Ovary (tissue), 9 donors: ENCODE measurements around the gene TGFBR1. TPM values are rescaled to one million over a fixed set of nuclear protein-coding genes. Genes with fewer than 3 reads are reported as not detected.
"Not testable (repeated sequence)": the region's sequence is repeated elsewhere in the genome, so short reads cannot be mapped to it uniquely, and the experiment has no call there.

Source experiments
- DNase-seq, 5 donors: peaks; one replicate each; pipeline ENCODE4 v3.0.0-alpha.2; 2019 to 2020
- H3K27ac ChIP-seq, 2 donors: fragments of 200-600 bp; one replicate each; pipeline versions ENCODE4 v1.5.1 to v1.8.0; 2019 to 2022
- H3K27me3 ChIP-seq: fragments of 200-600 bp; one replicate; pipeline ENCODE4 v1.8.0; 2022
- H3K36me3 ChIP-seq: fragments of 200-600 bp; sonication (generic); one replicate; pipeline ENCODE4 v1.5.1; 2019
- H3K4me1 ChIP-seq: one replicate; pipeline ENCODE4 v1.8.1; 2013; ENCODE audit warnings: mild to moderate bottlenecking, moderate library complexity; ENCODE audit not compliant: insufficient read depth
- H3K4me3 ChIP-seq: fragments of 200-600 bp; sonication (generic); one replicate; pipeline ENCODE4 v1.5.1; 2017
- H3K9me3 ChIP-seq, 2 donors: fragments of 200-600 bp in 1 of 2; sonication (generic) in 1 of 2; one replicate each; pipeline versions ENCODE4 v1.5.1 to v1.8.1; 2013 to 2019; ENCODE audit warnings: mild to moderate bottlenecking in 1 of 2, moderate library complexity in 1 of 2
- CTCF ChIP-seq, 3 donors: fragments of 450-650 bp in 2 of 3; fragments of 200-600 bp in 1 of 3; IDR thresholded peaks; one replicate each; pipeline versions ENCODE4 v1.5.1 to v1.8.0; 2016 to 2022; ENCODE audit warnings: antibody characterized with exemption in 3 of 3, mild to moderate bottlenecking in 1 of 3
- EP300 ChIP-seq: sonication (generic); formaldehyde crosslinking; IDR thresholded peaks from one replicate; pipeline ENCODE4 v1.6.1; 2017; ENCODE audit warnings: antibody characterized with exemption
- POLR2A ChIP-seq: fragments of 450-650 bp; IDR thresholded peaks from one replicate; pipeline ENCODE4 v1.6.1; 2017; ENCODE audit warnings: antibody characterized with exemption, mild to moderate bottlenecking, moderate library complexity
- WGBS, 3 donors: extraction: QIAGEN DNeasy Blood & Tissue Kit in 1 of 3; methylation state at CpG; one replicate each; pipeline versions ENCODE4 v1.1.5 to v1.1.7; 2013 to 2017; 5-methylcytosine and 5-hydroxymethylcytosine counted together
- intact Hi-C, 4 donors: fragments of 100-400 bp; cut with DNase I; formaldehyde crosslinking; loops; one replicate each; pipeline versions ENCODE4 v1.11.0 to v1.15.1; 2022 to 2023
- polyA plus RNA-seq, 2 donors: library from polyadenylated mRNA; stranded (reverse); fragments of 200-250 nt in 1 of 2; fragments of 350-450 nt in 1 of 2; fragmentation: Illumina TruSeq in 1 of 2; extraction: RNeasy Lipid Tissue Mini Kit (QIAGEN cat#74804) in 1 of 2; gene quantifications; one replicate each; pipeline ENCODE4 v1.2.3, GENCODE V29; 2013 to 2014
- total RNA-seq, 7 donors: library from RNA; depleted of rRNA in 2 of 7; stranded (reverse); fragments of >200 nt in 2 of 7; fragmentation: NEBNext Ultra II Directional in 3 of 7; extraction: Animal tissue kit (Norgen Biotek cat#: 25700) in 3 of 7; gene quantifications; one replicate each; pipeline versions ENCODE4 v1.1.0 to v1.2.4, GENCODE V29; 2016 to 2023
- donor health status: DM: no; HTN: no; CAD: no; lungs with moderate emphysema.
- donor health status: DM: no; HTN: no; CAD: no.
- donor health status: Bipolar disorder and iron deficiency.
- donor health status: DM: yes; HTN: yes; CAD: no.
- donor health status: DM: no; HTN: no; CAD: no.
- donor health status: DM: yes; HTN: yes; CAD: no.

Gene TGFBR1
- total and polyA plus RNA-seq, 9 donors, result 12.5 to 55.9 (median 38.3) TPM

- H3K4me3 ChIP-seq, result no peak overlapping the region
- no peak for DNase-seq
- no peaks in the 10 kb centered on the region for H3K36me3 ChIP-seq
- intact Hi-C loops, result no loop called here
- no peaks in the 10 kb centered on the region for H3K9me3 ChIP-seq
- 73 to 97% (median 97%) methylated on average over 3 of the region's 3 CpGs for WGBS, 3 donors
- no peaks in the 10 kb centered on the region for H3K4me1 ChIP-seq
- TF ChIP-seq EP300 (no peak), POLR2A (no peak), CTCF (IDR thresholded peaks at IDR 0.05) (no peak)
- H3K27ac ChIP-seq, result no peak overlapping the region
- H3K27me3 ChIP-seq, result no peaks in the 10 kb centered on the region
Observed at GRCh38 chr9:99190597-99191283, 85.8 kb downstream of the TGFBR1 start.

DNA sequence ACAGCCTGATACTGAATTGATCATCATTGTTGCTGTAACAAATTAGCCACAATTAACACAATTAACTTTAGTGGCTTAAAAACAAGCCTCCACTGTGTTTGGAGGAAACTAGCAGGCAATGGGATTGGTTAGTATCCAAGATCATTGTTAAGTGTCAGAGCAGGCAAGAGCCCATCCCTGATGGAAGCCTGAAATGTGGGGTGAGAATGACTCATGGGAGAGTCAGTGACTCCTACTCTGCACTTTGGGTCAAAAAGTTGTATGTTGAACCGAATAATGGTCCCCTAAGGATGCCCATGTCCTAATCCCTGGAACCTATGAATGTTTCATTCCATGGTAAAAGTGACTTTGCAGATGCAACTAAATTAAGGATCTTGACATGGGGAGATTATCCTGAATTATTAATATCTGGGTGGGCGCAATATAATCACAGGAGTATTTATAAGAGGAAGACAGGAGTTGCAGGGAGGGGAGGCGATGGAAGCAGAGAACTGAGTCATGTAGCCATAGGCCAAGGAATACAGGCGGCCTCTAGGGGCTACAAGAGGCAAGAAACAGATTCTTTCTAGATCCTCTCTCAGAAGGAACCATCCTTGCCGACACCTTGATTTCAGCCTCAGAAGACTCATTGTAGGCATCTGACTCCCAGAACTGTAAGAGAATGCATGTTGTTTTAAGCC, 88.0 kb downstream of the TGFBR1 start:
- WGBS, 3 donors, result 74 to 80% (median 76%) methylated on average over 5 of the region's 5 CpGs
- intact Hi-C loops, result no loop called here
- H3K9me3 ChIP-seq, result no peaks in the 10 kb centered on the region
- TF ChIP-seq EP300 (no peak), CTCF (IDR thresholded peaks at IDR 0.05) (no peak), POLR2A (no peak)
- H3K36me3 ChIP-seq, result no peaks in the 10 kb centered on the region
- H3K4me1 ChIP-seq, result no peaks in the 10 kb centered on the region
- no peak for DNase-seq
- H3K27me3 ChIP-seq, result no peaks in the 10 kb centered on the region
- H3K27ac ChIP-seq, result no peak overlapping the region
- no peak overlapping the region for H3K4me3 ChIP-seq

DNA sequence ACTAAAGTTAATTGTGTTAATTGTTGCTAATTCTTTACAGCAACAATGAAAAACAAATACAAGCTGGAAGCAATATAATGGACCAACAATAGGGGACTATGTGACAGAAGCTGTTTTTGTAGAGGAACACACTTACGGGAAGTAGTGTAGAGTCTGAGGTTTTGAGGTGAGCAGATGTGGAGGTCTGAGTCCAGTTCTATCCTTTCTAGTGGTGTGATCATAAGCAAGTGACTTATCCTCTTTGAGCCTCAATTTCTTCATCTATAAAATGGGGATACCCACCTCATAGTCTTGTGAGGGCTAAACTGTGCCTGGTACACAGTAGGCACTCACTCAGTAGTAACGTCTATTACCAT, 88.5 kb downstream of the TGFBR1 start:
- no peaks in the 10 kb centered on the region for H3K27me3 ChIP-seq
- intact Hi-C loops, result no loop called here
- H3K4me3 ChIP-seq, result no peak overlapping the region
- no peaks in the 10 kb centered on the region for H3K9me3 ChIP-seq
- no peak overlapping the region for H3K27ac ChIP-seq
- no peaks in the 10 kb centered on the region for H3K4me1 ChIP-seq
- TF ChIP-seq POLR2A (no peak), EP300 (no peak), CTCF (IDR thresholded peaks at IDR 0.05) (no peak)
- DNase-seq, result no peak
- H3K36me3 ChIP-seq, result no peaks in the 10 kb centered on the region
- 78 to 92% (median 84%) methylated on average over 2 of the region's 2 CpGs for WGBS, 3 donors

- H3K27ac ChIP-seq, intact Hi-C loops, H3K9me3 ChIP-seq, H3K36me3 ChIP-seq, H3K27me3 ChIP-seq, H3K4me3 ChIP-seq, DNase-seq, H3K4me1 ChIP-seq: not testable (repeated sequence)
- whole genome bisulfite sequencing, 3 donors, result 86 to 88% (median 87%) methylated on average over 5 of the region's 5 CpGs
Observed at GRCh38 chr9:99196484-99196883, 91.6 kb downstream of the TGFBR1 start.

GRCh38 chr9:99197124-99197630, 92.3 kb downstream of the TGFBR1 start:
- H3K9me3 ChIP-seq, result no peaks in the 10 kb centered on the region
- H3K36me3 ChIP-seq, result no peaks in the 10 kb centered on the region
- no peaks in the 10 kb centered on the region for H3K27me3 ChIP-seq
- no peaks in the 10 kb centered on the region for H3K4me1 ChIP-seq
- intact Hi-C loops, result no loop called here
- no peak for DNase-seq
- TF ChIP-seq CTCF (IDR thresholded peaks at IDR 0.05) (no peak), POLR2A (no peak), EP300 (no peak)
- no peak overlapping the region for H3K4me3 ChIP-seq
- H3K27ac ChIP-seq, result no peak overlapping the region
- 92 to 98% (median 94%) methylated on average over 3 of the region's 3 CpGs for WGBS, 3 donors
